A549 (cell line): ENCODE results near the gene TMEM217. TPM values are rescaled to one million over a fixed set of nuclear protein-coding genes. Genes with fewer than 3 reads are reported as not detected.

Experiments used
- ATAC-seq, 2 experiments: fragments of 200-7000 bp in 1 of 2; fragments of >200 bp in 1 of 2; cut with Nextera tagmentation in 1 of 2; cut with Tn5 transposase in 1 of 2; 3 replicates each; pipeline versions ENCODE4 v1.8.0 to v1.9.1; 2018 to 2020; ENCODE audit warnings: mild to moderate bottlenecking in 1 of 2, moderate library complexity in 1 of 2
- CTCF ChIA-PET: fragments of 300-600 bp; sonication (Branson Sonifier 250); formaldehyde crosslinking; extraction: SDS; loops from one replicate; lab custom pipeline; 2021; ENCODE audit warnings: antibody characterized with exemption, inconsistent platforms; lab: Yijun Ruan, JAX
- POLR2A ChIA-PET: fragments of 350-600 bp; formaldehyde crosslinking; extraction: SDS; loops from one replicate; lab custom pipeline; 2021; ENCODE audit warnings: antibody characterized with exemption, inconsistent platforms; lab: Yijun Ruan, JAX
- DNase-seq, 2 experiments: peaks; one replicate each; pipeline versions ENCODE4 v3.0.0 to v3.0.0-alpha.2; 2011 to 2016; ENCODE audit warnings: low read depth in 1 of 2, low spot score in 1 of 2
- FAIRE-seq: peaks from 2 replicates; lab custom pipeline; 2011; peaks lifted over from hg19 to GRCh38; lab: Jason Lieb, UNC
- H3K27ac ChIP-seq, 2 experiments: fragments of >200 bp; sonication (Bioruptor Twin); formaldehyde crosslinking; 3 replicates each; pipeline ENCODE4 v1.5.1; 2016 to 2017
- H3K4me1 ChIP-seq: fragments of >200 bp; sonication (Bioruptor Twin); formaldehyde crosslinking; 3 replicates; pipeline ENCODE4 v1.6.1; 2016
- H3K4me2 ChIP-seq: fragments of >200 bp; sonication (Bioruptor Twin); formaldehyde crosslinking; 3 replicates; pipeline ENCODE4 v1.6.1; 2016
- H3K4me3 ChIP-seq: fragments of >200 bp; sonication (Bioruptor Twin); formaldehyde crosslinking; 3 replicates; pipeline ENCODE4 v1.5.1; 2016
- H3K9me3 ChIP-seq: fragments of >200 bp; sonication (Bioruptor Twin); formaldehyde crosslinking; 3 replicates; pipeline ENCODE4 v1.6.1; 2016
- BCL3 ChIP-seq: fragments of >200 bp; sonication (Bioruptor Twin); formaldehyde crosslinking; IDR thresholded peaks from 3 replicates; pipeline ENCODE4 v1.6.1; 2016
- BHLHE40 ChIP-seq: IDR thresholded peaks from 2 replicates; pipeline ENCODE4 v1.6.1; 2012; ENCODE audit warnings: low read depth, low read length, inconsistent platforms
- CEBPB ChIP-seq, 2 experiments: fragments of >200 bp in 1 of 2; sonication (Bioruptor Twin) in 1 of 2; formaldehyde crosslinking in 1 of 2; IDR thresholded peaks; 2 replicates each; pipeline ENCODE4 v1.6.1; 2012 to 2016
- E2F6 ChIP-seq: IDR thresholded peaks from 2 replicates; pipeline ENCODE4 v1.6.1; 2012; ENCODE audit warnings: low read depth, borderline replicate concordance
- EP300 ChIP-seq, 2 experiments: fragments of >200 bp; sonication (Bioruptor Twin); formaldehyde crosslinking; IDR thresholded peaks; 2 replicates in 1 of 2; 3 replicates in 1 of 2; pipeline ENCODE4 v1.6.1; 2016 to 2017
- ESRRA ChIP-seq: fragments of 150-350 bp; IDR thresholded peaks from 2 replicates; pipeline ENCODE4 v1.6.1; 2014; ENCODE audit warnings: mild to moderate bottlenecking, low read length, borderline replicate concordance
- GATA3 ChIP-seq: IDR thresholded peaks from 2 replicates; pipeline ENCODE4 v1.6.1; 2012; ENCODE audit warnings: borderline replicate concordance
- HOXA7 ChIP-seq: fragments of 250-450 bp; sonication (Bioruptor Pico); IDR thresholded peaks from 2 replicates; pipeline ENCODE4 v1.5.0; 2020; ENCODE audit warnings: mild to moderate bottlenecking, moderate library complexity
- JUNB ChIP-seq: fragments of >200 bp; sonication (Bioruptor Twin); formaldehyde crosslinking; IDR thresholded peaks from 2 replicates; pipeline ENCODE4 v1.6.1; 2016
- KDM5A ChIP-seq: fragments of 200-600 bp; sonication (generic); IDR thresholded peaks from 2 replicates; pipeline ENCODE4 v1.6.1; 2016; ENCODE audit warnings: antibody characterized with exemption, mild to moderate bottlenecking
- MAFK ChIP-seq: fragments of 450-650 bp; IDR thresholded peaks from 2 replicates; pipeline ENCODE4 v1.6.1; 2014; ENCODE audit not compliant: partially characterized antibody
- NFE2L2 ChIP-seq: fragments of 150-350 bp; conservative IDR thresholded peaks from 2 replicates; pipeline ENCODE4 v1.6.1; 2014; ENCODE audit warnings: low read length
- NPAS2 ChIP-seq: fragments of 250-450 bp; sonication (Bioruptor Pico); IDR thresholded peaks from 2 replicates; pipeline ENCODE4 v1.8.0; 2022; ENCODE audit warnings: mild to moderate bottlenecking, moderate library complexity, borderline replicate concordance
- PHF8 ChIP-seq: fragments of 200-600 bp; sonication (generic); IDR thresholded peaks from 2 replicates; pipeline ENCODE4 v1.6.1; 2016; ENCODE audit warnings: low read depth, mild to moderate bottlenecking, antibody characterized with exemption, moderate library complexity, borderline replicate concordance
- RARB ChIP-seq: fragments of 250-450 bp; sonication (Bioruptor Pico); IDR thresholded peaks from 2 replicates; pipeline ENCODE4 v1.8.0; 2021; ENCODE audit warnings: mild to moderate bottlenecking, moderate library complexity
- RCOR1 ChIP-seq: fragments of 150-350 bp; IDR thresholded peaks from 2 replicates; pipeline ENCODE4 v1.6.1; 2014; ENCODE audit warnings: antibody characterized with exemption, low read length, low read depth
- RFX5 ChIP-seq: fragments of 450-650 bp; IDR thresholded peaks from 2 replicates; pipeline ENCODE4 v1.7.1; 2014; ENCODE audit warnings: antibody characterized with exemption, mild to moderate bottlenecking, moderate library complexity
- RNF2 ChIP-seq: fragments of 200-600 bp; sonication (generic); IDR thresholded peaks from 2 replicates; pipeline ENCODE4 v1.6.1; 2016; ENCODE audit warnings: low read depth, mild to moderate bottlenecking, antibody characterized with exemption, moderate library complexity, borderline replicate concordance
- SMC3 ChIP-seq: fragments of >200 bp; sonication (Bioruptor Twin); formaldehyde crosslinking; IDR thresholded peaks from 3 replicates; pipeline ENCODE4 v1.6.1; 2018; ENCODE audit warnings: inconsistent platforms
- SREBF2 ChIP-seq: fragments of 450-650 bp; IDR thresholded peaks from 2 replicates; pipeline ENCODE4 v1.6.1; 2014; ENCODE audit warnings: mild to moderate bottlenecking, moderate library complexity
- ZFP36 ChIP-seq: fragments of 450-650 bp; IDR thresholded peaks from 2 replicates; pipeline ENCODE4 v1.6.1; 2014; ENCODE audit warnings: borderline replicate concordance; ENCODE audit not compliant: partially characterized antibody
- ZNF302 ChIP-seq: fragments of 250-450 bp; sonication (Bioruptor Pico); IDR thresholded peaks from 2 replicates; pipeline ENCODE4 v1.9.0; 2021; ENCODE audit warnings: inconsistent platforms, mild to moderate bottlenecking, moderate library complexity
- WGBS: methylation state at CpG from one replicate; pipeline ENCODE4 v1.1.6; 2017; ENCODE audit errors: missing lambda C conversion rate; 5-methylcytosine and 5-hydroxymethylcytosine counted together
- polyA plus RNA-seq, 4 experiments: library from polyadenylated mRNA; depleted of rRNA in 3 of 4; stranded (reverse); fragments of >200 nt; fragmentation: RNase III in 1 of 4; extraction: RNeasy Plus Mini Kit Qiagen cat#74134 plus additional on column Dnase treatment in 1 of 4; gene quantifications; 2 replicates in 3 of 4; 3 replicates in 1 of 4; pipeline ENCODE4 v1.2.3, GENCODE V29; 2011 to 2017
- TF ChIP-seq, protein P1 (sequence below): IDR thresholded peaks from 2 replicates; pipeline ENCODE4 v1.6.1; 2012
- TF ChIP-seq, protein P2 (sequence below): fragments of 450-650 bp; IDR thresholded peaks from 2 replicates; pipeline ENCODE4 v1.6.1; 2014; ENCODE audit warnings: antibody characterized with exemption
- TF ChIP-seq, protein P3 (sequence below): fragments of 250-450 bp; sonication (Bioruptor Pico); IDR thresholded peaks from 2 replicates; pipeline ENCODE4 v1.5.0; 2020; ENCODE audit warnings: low read depth, mild to moderate bottlenecking, moderate library complexity

Gene TMEM217
- polyA plus RNA-seq, 2 of the 4 experiments (the other 2 are of a cell fraction) = 0.59 to 1.6 TPM

DNA sequence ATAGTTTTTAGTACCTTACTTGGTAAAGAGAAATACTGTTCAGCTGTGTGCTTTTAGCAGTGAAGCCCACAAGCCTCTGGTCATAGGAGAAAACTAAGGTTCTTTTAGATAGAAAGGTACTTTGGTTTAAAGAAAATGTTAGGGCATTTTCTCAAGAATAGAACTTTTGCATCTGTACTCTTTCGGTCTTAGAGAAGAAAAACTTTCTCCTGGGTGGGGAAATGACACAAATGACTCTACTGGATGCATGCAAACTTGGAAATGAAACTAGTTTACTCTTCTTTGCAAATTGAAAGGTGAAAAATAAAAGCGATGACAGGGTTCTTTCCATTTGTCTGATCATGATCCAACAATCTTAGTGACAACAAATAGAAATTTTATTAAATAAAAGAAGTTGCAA, 2.1 kb upstream of the TMEM217 start:
- H3K9me3 ChIP-seq = no peaks in the 10 kb centered on the region
- POLR2A ChIA-PET = no interaction called here
- peak overlapping the region; percentile 0; the same call in 1 of the 3 replicates for H3K4me2 ChIP-seq
- H3K4me1 ChIP-seq = peaks cover 20% of the 10 kb centered on the region; the same call in 1 of the 3 replicates
- 88% methylated on average over 2 of the region's 2 CpGs for WGBS
- ATAC-seq (no peak), DNase-seq (no peak), FAIRE-seq (no peak)
- H3K4me3 ChIP-seq = no peak overlapping the region
- CTCF ChIA-PET = no interaction called here
- H3K27ac ChIP-seq = no peak overlapping the region
- TF ChIP-seq MAFK (no peak), RARB (no peak), ZFP36 (no peak), NFE2L2 (no peak), E2F6 (no peak), SREBF2 (no peak), PHF8 (no peak), HOXA7 (CRISPR knock-in tag) (no peak), ESRRA (no peak), RCOR1 (no peak), SMC3 (no peak), RFX5 (no peak), RNF2 (no peak), EP300 (IDR thresholded peaks at IDR 0.05) (no peak), BCL3 (no peak), ZNF302 (CRISPR knock-in tag) (no peak), KDM5A (no peak), CEBPB (IDR thresholded peaks at IDR 0.05) (no peak), JUNB (no peak)
- TF ChIP-seq, protein P1, sequence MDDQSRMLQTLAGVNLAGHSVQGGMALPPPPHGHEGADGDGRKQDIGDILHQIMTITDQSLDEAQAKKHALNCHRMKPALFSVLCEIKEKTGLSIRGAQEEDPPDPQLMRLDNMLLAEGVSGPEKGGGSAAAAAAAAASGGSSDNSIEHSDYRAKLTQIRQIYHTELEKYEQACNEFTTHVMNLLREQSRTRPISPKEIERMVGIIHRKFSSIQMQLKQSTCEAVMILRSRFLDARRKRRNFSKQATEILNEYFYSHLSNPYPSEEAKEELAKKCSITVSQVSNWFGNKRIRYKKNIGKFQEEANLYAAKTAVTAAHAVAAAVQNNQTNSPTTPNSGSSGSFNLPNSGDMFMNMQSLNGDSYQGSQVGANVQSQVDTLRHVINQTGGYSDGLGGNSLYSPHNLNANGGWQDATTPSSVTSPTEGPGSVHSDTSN = no peak

GRCh38 chr6:37259191-37259590, 1.2 kb upstream of the TMEM217 start:
- ChIA-PET POLR2A (no interaction called here), CTCF (no interaction called here)
- Histone ChIP-seq H3K27ac (no peak overlapping the region), H3K4me1 (peaks cover 20% of the 10 kb centered on the region; the same call in 1 of the 3 replicates), H3K4me3 (no peak overlapping the region), H3K4me2 (peak overlapping the region; percentile 83), H3K9me3 (no peaks in the 10 kb centered on the region)
- no peak for FAIRE-seq
- no peak for ATAC-seq
- DNase-seq = no peak
- TF ChIP-seq NPAS2 (CRISPR knock-in tag) = no peak
- WGBS = 87% methylated on average over 2 of the region's 2 CpGs

DNA sequence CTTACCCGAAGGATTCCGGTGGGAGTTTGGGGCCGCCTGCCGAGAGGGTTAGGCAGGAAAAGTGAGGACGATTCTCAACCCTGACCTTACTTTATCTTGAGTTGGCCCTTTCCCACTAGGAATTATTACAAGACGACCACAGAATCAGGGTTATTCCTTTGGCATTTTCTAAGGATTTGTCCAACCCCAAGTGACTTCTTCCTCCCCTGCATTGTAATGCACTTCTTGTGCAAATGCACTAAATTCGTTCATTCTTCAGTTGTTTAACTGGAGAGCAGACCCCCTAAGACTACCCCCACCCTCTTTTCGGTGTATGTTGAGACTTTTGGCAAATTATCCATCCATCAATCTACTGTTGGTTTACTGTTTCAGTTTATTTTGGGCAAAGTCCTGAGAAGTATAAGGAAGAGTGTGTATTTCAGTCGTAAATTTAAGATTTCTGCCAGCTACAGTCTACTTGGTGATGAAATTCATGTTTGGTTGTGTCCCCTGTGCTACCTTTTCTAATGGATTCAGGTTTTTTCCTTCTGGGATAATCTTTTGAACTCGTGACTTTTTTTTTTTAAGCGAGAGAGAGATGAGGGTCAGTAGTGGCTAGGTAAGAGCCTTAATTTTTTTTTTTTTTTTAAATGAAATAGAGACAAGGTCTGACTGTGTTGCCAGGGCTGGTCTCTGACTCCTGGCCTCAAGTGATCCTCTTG, 611 bp upstream of the TMEM217 start:
- Histone ChIP-seq H3K27ac (peak overlapping the region; percentile 92 to 96), H3K4me2 (peak overlapping the region; percentile 83), H3K4me3 (peak overlapping the region; percentile 86), H3K4me1 (peaks cover 20% of the 10 kb centered on the region; the same call in 1 of the 3 replicates), H3K9me3 (no peaks in the 10 kb centered on the region)
- WGBS = 25% methylated on average over 11 of the region's 11 CpGs
- ChIA-PET POLR2A (interaction anchor here (0.6 to 1.5 kb wide), 2 partner anchors 16 to 592 kb away, joined by 4 to 10 read pairs; no protein-coding TSS in a partner anchor), CTCF (interaction anchor here (0.6 kb wide), 1 partner anchor 919 kb away, joined by 3 read pairs; no protein-coding TSS in a partner anchor)
- no peak for DNase-seq
- no peak for FAIRE-seq
- ATAC-seq = peak in 1 of 2 experiments; percentile 25; a peak in 3 of 6 replicates
- TF ChIP-seq SREBF2 (no peak), BCL3 (no peak), GATA3 (no peak), BHLHE40 (no peak)
- TF ChIP-seq, protein P1 = no peak
- TF ChIP-seq, protein P2, sequence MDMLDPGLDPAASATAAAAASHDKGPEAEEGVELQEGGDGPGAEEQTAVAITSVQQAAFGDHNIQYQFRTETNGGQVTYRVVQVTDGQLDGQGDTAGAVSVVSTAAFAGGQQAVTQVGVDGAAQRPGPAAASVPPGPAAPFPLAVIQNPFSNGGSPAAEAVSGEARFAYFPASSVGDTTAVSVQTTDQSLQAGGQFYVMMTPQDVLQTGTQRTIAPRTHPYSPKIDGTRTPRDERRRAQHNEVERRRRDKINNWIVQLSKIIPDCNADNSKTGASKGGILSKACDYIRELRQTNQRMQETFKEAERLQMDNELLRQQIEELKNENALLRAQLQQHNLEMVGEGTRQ = no peak
- TF ChIP-seq, protein P3, sequence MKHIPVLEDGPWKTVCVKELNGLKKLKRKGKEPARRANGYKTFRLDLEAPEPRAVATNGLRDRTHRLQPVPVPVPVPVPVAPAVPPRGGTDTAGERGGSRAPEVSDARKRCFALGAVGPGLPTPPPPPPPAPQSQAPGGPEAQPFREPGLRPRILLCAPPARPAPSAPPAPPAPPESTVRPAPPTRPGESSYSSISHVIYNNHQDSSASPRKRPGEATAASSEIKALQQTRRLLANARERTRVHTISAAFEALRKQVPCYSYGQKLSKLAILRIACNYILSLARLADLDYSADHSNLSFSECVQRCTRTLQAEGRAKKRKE = no peak
